GM12878 (cell line): ENCODE measurements around the gene H6PD.

Source experiments
- BHLHE40 ChIP-seq, 2 experiments: fragments of 450-650 bp in 1 of 2; IDR thresholded peaks; 2 replicates each; pipeline ENCODE4 v1.6.1; 2011 to 2017; ENCODE audit warnings: low read depth in 2 of 2, borderline replicate concordance in 1 of 2, improper control_type of control experiment in 1 of 2, low read length in 1 of 2, mild to moderate bottlenecking in 1 of 2
- EP300 ChIP-seq, 2 experiments: fragments of 150-350 bp in 1 of 2; IDR thresholded peaks; 2 replicates each; pipeline ENCODE4 v1.6.1; 2011 to 2012; ENCODE audit warnings: low read depth in 2 of 2, low read length in 2 of 2, borderline replicate concordance in 1 of 2, improper control_type of control experiment in 1 of 2, inconsistent platforms in 1 of 2; ENCODE audit not compliant: control insufficient read depth in 1 of 2
- HDGF ChIP-seq: fragments of 450-650 bp; IDR thresholded peaks from 2 replicates; pipeline ENCODE4 v1.6.1; 2016; ENCODE audit warnings: antibody characterized with exemption
- JUND ChIP-seq: IDR thresholded peaks from 2 replicates; pipeline ENCODE4 v1.6.1; 2012; ENCODE audit warnings: low read depth, mild to moderate bottlenecking, low read length, improper control_type of control experiment, moderate library complexity
- RAD21 ChIP-seq: IDR thresholded peaks from 2 replicates; pipeline ENCODE4 v1.6.1; 2011; ENCODE audit warnings: mild to moderate bottlenecking, low read depth, low read length, moderate library complexity; ENCODE audit not compliant: insufficient read depth
- TF ChIP-seq, protein P1 (sequence below), 3 experiments: IDR thresholded peaks in 2 of 3; conservative IDR thresholded peaks in 1 of 3; 2 replicates each; pipeline ENCODE4 v1.5.1; 2011; ENCODE audit warnings: low read depth in 3 of 3, low read length in 3 of 3, mild to moderate bottlenecking in 3 of 3, control low read depth in 2 of 3, moderate library complexity in 2 of 3, inconsistent platforms in 1 of 3, mixed read lengths in 1 of 3; ENCODE audit not compliant: control insufficient read depth in 2 of 3, insufficient read depth in 1 of 3; ENCODE audit errors: extremely low read depth in 1 of 3
- TF ChIP-seq, protein P2 (sequence below): IDR thresholded peaks from 2 replicates; pipeline ENCODE4 v1.6.1; 2012; ENCODE audit warnings: low read depth, low read length, improper control_type of control experiment
- TF ChIP-seq, protein P3 (sequence below): IDR thresholded peaks from 2 replicates; pipeline ENCODE4 v1.6.1; 2012; ENCODE audit warnings: low read depth, low read length, improper control_type of control experiment

DNA sequence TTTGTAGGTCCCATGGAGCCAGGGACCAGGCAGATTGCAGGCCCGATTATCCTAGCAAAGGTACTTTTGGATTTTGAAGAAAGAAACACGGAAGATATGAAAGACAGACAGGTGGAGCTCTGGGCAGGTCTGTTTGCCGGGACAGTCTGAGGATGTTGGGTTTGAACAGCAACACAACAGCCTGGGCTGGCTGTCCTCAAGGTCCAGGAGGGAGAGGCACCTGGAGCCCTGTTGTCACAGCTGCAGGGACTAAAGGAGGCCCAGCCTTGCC lies 14.6 kb downstream of the H6PD start:
- no peak for TF ChIP-seq EP300 (IDR thresholded peaks at IDR 0.05; ENCODE audit: borderline replicate concordance in 1 of 2, control insufficient read depth in 1 of 2, low read depth in 2 of 2, low read length in 2 of 2)
- TF ChIP-seq, protein P1, sequence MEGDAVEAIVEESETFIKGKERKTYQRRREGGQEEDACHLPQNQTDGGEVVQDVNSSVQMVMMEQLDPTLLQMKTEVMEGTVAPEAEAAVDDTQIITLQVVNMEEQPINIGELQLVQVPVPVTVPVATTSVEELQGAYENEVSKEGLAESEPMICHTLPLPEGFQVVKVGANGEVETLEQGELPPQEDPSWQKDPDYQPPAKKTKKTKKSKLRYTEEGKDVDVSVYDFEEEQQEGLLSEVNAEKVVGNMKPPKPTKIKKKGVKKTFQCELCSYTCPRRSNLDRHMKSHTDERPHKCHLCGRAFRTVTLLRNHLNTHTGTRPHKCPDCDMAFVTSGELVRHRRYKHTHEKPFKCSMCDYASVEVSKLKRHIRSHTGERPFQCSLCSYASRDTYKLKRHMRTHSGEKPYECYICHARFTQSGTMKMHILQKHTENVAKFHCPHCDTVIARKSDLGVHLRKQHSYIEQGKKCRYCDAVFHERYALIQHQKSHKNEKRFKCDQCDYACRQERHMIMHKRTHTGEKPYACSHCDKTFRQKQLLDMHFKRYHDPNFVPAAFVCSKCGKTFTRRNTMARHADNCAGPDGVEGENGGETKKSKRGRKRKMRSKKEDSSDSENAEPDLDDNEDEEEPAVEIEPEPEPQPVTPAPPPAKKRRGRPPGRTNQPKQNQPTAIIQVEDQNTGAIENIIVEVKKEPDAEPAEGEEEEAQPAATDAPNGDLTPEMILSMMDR (IDR thresholded peaks at IDR 0.05 in 2 of 3, conservative IDR thresholded peaks at IDR 0.05 in 1 of 3; ENCODE audit: control insufficient read depth in 2 of 3, extremely low read depth in 1 of 3, insufficient read depth in 1 of 3, low read depth in 3 of 3, low read length in 3 of 3): no peak
- TF ChIP-seq, protein P2, sequence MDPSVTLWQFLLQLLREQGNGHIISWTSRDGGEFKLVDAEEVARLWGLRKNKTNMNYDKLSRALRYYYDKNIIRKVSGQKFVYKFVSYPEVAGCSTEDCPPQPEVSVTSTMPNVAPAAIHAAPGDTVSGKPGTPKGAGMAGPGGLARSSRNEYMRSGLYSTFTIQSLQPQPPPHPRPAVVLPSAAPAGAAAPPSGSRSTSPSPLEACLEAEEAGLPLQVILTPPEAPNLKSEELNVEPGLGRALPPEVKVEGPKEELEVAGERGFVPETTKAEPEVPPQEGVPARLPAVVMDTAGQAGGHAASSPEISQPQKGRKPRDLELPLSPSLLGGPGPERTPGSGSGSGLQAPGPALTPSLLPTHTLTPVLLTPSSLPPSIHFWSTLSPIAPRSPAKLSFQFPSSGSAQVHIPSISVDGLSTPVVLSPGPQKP: no peak
- TF ChIP-seq HDGF: no peak
- no peak for TF ChIP-seq BHLHE40 (IDR thresholded peaks at IDR 0.05; ENCODE audit: borderline replicate concordance in 1 of 2, low read depth in 2 of 2, low read length in 1 of 2)
- no peak for TF ChIP-seq JUND
- TF ChIP-seq, protein P3, sequence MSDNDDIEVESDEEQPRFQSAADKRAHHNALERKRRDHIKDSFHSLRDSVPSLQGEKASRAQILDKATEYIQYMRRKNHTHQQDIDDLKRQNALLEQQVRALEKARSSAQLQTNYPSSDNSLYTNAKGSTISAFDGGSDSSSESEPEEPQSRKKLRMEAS: no peak
- TF ChIP-seq RAD21: no peak
